ENCODE data around the gene STOX2.

GRCh38 chr4:183967266-183967665, 62.2 kb downstream of the STOX2 start:
- TF ChIP-seq EZH2phosphoT487 (IDR thresholded peaks at IDR 0.05; ENCODE audit: insufficient read depth, low read depth), result no peak
- no peak for TF ChIP-seq EZH2 (IDR thresholded peaks at IDR 0.05; ENCODE audit: insufficient read depth, poor library complexity, severe bottlenecking)
